ENCODE data around the gene MUS81. TPM values are rescaled to one million over a fixed set of nuclear protein-coding genes. Genes with fewer than 3 reads are reported as not detected.

MUS81 gene
- total RNA-seq, 1 experiment from 2014 or later, result 45.9 TPM

DNA sequence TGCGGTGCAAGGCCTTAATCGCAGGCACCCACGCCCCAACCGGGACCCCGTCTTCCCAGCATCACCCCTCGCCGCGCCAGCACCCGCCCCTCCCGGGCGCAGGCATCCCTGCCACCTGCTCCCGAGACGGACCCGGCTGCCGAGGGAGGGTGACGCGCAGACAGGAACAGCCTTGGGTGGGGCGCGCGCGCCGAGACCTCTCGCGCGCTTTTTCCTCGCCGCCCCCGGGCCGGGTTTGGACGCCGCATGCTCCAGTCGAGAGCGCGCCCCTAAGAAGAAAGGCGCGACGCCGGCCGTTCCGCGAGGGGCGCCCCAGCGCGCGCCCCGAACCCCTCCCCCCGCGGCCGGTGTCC is 2.8 kb upstream of the MUS81 start (continued):
- TF ChIP-seq ZNF425 (CRISPR knock-in tag; conservative IDR thresholded peaks at IDR 0.05), result no peak
- TF ChIP-seq MXD4 (CRISPR knock-in tag; IDR thresholded peaks at IDR 0.05; ENCODE audit: borderline replicate concordance), result no peak
- TF ChIP-seq, protein P1, sequence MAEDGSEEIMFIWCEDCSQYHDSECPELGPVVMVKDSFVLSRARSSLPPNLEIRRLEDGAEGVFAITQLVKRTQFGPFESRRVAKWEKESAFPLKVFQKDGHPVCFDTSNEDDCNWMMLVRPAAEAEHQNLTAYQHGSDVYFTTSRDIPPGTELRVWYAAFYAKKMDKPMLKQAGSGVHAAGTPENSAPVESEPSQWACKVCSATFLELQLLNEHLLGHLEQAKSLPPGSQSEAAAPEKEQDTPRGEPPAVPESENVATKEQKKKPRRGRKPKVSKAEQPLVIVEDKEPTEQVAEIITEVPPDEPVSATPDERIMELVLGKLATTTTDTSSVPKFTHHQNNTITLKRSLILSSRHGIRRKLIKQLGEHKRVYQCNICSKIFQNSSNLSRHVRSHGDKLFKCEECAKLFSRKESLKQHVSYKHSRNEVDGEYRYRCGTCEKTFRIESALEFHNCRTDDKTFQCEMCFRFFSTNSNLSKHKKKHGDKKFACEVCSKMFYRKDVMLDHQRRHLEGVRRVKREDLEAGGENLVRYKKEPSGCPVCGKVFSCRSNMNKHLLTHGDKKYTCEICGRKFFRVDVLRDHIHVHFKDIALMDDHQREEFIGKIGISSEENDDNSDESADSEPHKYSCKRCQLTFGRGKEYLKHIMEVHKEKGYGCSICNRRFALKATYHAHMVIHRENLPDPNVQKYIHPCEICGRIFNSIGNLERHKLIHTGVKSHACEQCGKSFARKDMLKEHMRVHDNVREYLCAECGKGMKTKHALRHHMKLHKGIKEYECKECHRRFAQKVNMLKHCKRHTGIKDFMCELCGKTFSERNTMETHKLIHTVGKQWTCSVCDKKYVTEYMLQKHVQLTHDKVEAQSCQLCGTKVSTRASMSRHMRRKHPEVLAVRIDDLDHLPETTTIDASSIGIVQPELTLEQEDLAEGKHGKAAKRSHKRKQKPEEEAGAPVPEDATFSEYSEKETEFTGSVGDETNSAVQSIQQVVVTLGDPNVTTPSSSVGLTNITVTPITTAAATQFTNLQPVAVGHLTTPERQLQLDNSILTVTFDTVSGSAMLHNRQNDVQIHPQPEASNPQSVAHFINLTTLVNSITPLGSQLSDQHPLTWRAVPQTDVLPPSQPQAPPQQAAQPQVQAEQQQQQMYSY (CRISPR knock-in tag; IDR thresholded peaks at IDR 0.05), result no peak
- TF ChIP-seq SP1 (CRISPR knock-in tag; conservative IDR thresholded peaks at IDR 0.05), result no peak
- TF ChIP-seq TEAD1 (CRISPR knock-in tag; IDR thresholded peaks at IDR 0.05), result no peak
- TF ChIP-seq, protein P2, sequence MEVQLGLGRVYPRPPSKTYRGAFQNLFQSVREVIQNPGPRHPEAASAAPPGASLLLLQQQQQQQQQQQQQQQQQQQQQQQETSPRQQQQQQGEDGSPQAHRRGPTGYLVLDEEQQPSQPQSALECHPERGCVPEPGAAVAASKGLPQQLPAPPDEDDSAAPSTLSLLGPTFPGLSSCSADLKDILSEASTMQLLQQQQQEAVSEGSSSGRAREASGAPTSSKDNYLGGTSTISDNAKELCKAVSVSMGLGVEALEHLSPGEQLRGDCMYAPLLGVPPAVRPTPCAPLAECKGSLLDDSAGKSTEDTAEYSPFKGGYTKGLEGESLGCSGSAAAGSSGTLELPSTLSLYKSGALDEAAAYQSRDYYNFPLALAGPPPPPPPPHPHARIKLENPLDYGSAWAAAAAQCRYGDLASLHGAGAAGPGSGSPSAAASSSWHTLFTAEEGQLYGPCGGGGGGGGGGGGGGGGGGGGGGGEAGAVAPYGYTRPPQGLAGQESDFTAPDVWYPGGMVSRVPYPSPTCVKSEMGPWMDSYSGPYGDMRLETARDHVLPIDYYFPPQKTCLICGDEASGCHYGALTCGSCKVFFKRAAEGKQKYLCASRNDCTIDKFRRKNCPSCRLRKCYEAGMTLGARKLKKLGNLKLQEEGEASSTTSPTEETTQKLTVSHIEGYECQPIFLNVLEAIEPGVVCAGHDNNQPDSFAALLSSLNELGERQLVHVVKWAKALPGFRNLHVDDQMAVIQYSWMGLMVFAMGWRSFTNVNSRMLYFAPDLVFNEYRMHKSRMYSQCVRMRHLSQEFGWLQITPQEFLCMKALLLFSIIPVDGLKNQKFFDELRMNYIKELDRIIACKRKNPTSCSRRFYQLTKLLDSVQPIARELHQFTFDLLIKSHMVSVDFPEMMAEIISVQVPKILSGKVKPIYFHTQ (CRISPR knock-in tag; IDR thresholded peaks at IDR 0.05), result no peak
- no peak for TF ChIP-seq E2F5 (CRISPR knock-in tag; IDR thresholded peaks at IDR 0.05)
- TF ChIP-seq NFATC4 (CRISPR knock-in tag; IDR thresholded peaks at IDR 0.05), result no peak
- TF ChIP-seq HMGA2 (CRISPR knock-in tag; IDR thresholded peaks at IDR 0.05), result no peak
- no peak for TF ChIP-seq IRF2 (CRISPR knock-in tag; IDR thresholded peaks at IDR 0.05; ENCODE audit: borderline replicate concordance, low read depth)
- TF ChIP-seq, protein P3, sequence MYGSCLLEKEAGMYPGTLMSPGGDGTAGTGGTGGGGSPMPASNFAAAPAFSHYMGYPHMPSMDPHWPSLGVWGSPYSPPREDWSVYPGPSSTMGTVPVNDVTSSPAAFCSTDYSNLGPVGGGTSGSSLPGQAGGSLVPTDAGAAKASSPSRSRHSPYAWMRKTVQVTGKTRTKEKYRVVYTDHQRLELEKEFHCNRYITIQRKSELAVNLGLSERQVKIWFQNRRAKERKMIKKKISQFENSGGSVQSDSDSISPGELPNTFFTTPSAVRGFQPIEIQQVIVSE (CRISPR knock-in tag; IDR thresholded peaks at IDR 0.05; ENCODE audit: borderline replicate concordance), result no peak
- no peak for TF ChIP-seq NFYB (CRISPR knock-in tag; conservative IDR thresholded peaks at IDR 0.05; ENCODE audit: low read depth)
- TF ChIP-seq TCF7 (CRISPR knock-in tag; IDR thresholded peaks at IDR 0.05; ENCODE audit: low read depth), result no peak
- no peak for TF ChIP-seq CTCF (IDR thresholded peaks at IDR 0.05)
- TF ChIP-seq, protein P4, sequence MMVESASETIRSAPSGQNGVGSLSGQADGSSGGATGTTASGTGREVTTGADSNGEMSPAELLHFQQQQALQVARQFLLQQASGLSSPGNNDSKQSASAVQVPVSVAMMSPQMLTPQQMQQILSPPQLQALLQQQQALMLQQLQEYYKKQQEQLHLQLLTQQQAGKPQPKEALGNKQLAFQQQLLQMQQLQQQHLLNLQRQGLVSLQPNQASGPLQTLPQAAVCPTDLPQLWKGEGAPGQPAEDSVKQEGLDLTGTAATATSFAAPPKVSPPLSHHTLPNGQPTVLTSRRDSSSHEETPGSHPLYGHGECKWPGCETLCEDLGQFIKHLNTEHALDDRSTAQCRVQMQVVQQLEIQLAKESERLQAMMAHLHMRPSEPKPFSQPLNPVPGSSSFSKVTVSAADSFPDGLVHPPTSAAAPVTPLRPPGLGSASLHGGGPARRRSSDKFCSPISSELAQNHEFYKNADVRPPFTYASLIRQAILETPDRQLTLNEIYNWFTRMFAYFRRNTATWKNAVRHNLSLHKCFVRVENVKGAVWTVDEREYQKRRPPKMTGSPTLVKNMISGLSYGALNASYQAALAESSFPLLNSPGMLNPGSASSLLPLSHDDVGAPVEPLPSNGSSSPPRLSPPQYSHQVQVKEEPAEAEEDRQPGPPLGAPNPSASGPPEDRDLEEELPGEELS (CRISPR knock-in tag; IDR thresholded peaks at IDR 0.05), result no peak
- TF ChIP-seq JUN (CRISPR knock-in tag; IDR thresholded peaks at IDR 0.05), result 0 out of 2 replicates have a peak, but pooled peaks have one; percentile 29
- no peak for TF ChIP-seq NR1H2 (CRISPR knock-in tag; IDR thresholded peaks at IDR 0.05)
- 0 out of 2 replicates have a peak, but pooled peaks have one; percentile 69 for TF ChIP-seq NR3C1 (CRISPR knock-in tag; conservative IDR thresholded peaks at IDR 0.05; ENCODE audit: low read depth)
- no peak for TF ChIP-seq FOXJ3 (CRISPR knock-in tag; IDR thresholded peaks at IDR 0.05; ENCODE audit: borderline replicate concordance)
- TF ChIP-seq TP53 (CRISPR knock-in tag; IDR thresholded peaks at IDR 0.05), result 0 out of 2 replicates have a peak, but pooled peaks have one; percentile 71

Data from WTC11 (cell line).